Mesenteric fat pad (tissue), 1 donor: Measurements from ENCODE around the gene CDHR3. TPM values are rescaled to one million over a fixed set of nuclear protein-coding genes. Genes with fewer than 3 reads are reported as not detected.
"Not testable (repeated sequence)": the region's sequence is repeated elsewhere in the genome, so short reads cannot be mapped to it uniquely, and the experiment has no call there.

Source experiments
- DNase-seq: peaks from one replicate; pipeline ENCODE4 v3.0.0-alpha.2; 2020; ENCODE audit warnings: low spot score
- total RNA-seq: library from RNA; stranded (reverse); fragmentation: NEBNext Ultra II Directional; extraction: Animal tissue kit (Norgen Biotek cat#: 25700); gene quantifications from one replicate; pipeline ENCODE4 v1.2.1, GENCODE V29; 2021
- donor health status: DM: yes; HTN: yes; CAD: no.

CDHR3 gene
- total RNA-seq, 1 donor from 2014 or later: 35.7 TPM

- no peak for DNase-seq
These were observed 711 bp upstream of the CDHR3 start for GRCh38 chr7:105962353-105962752.

GRCh38 chr7:105971845-105972244 lies 8.8 kb downstream of the CDHR3 start:
- DNase-seq: no peak

GRCh38 chr7:105972276-105972675 lies 9.2 kb downstream of the CDHR3 start:
- DNase-seq: no peak

GRCh38 chr7:105974471-105974870 lies 11.4 kb downstream of the CDHR3 start:
- DNase-seq: no peak

- no peak for DNase-seq
These were observed 12.8 kb downstream of the CDHR3 start for GRCh38 chr7:105975770-105976417.

- no peak for DNase-seq
These were observed 13.8 kb downstream of the CDHR3 start for GRCh38 chr7:105976868-105977267.

- DNase-seq: no peak
These were observed 15.0 kb downstream of the CDHR3 start for GRCh38 chr7:105978035-105978434.

- no peak for DNase-seq
These were observed 15.9 kb downstream of the CDHR3 start for GRCh38 chr7:105978974-105979373.

- no peak for DNase-seq
These were observed 16.3 kb downstream of the CDHR3 start for GRCh38 chr7:105979405-105979804.

GRCh38 chr7:105980645-105981396 lies 17.8 kb downstream of the CDHR3 start:
- DNase-seq: no peak

GRCh38 chr7:105982388-105982787 lies 19.3 kb downstream of the CDHR3 start:
- no peak for DNase-seq

- DNase-seq: not testable (repeated sequence)
These were observed 21.7 kb downstream of the CDHR3 start for GRCh38 chr7:105984808-105985207.

- no peak for DNase-seq
These were observed 22.2 kb downstream of the CDHR3 start for GRCh38 chr7:105985229-105985628.

GRCh38 chr7:105985672-105986215 lies 22.7 kb downstream of the CDHR3 start:
- no peak for DNase-seq

- DNase-seq: no peak
These were observed 24.0 kb downstream of the CDHR3 start for GRCh38 chr7:105987046-105987445.

- no peak for DNase-seq
These were observed 25.2 kb downstream of the CDHR3 start for GRCh38 chr7:105988276-105988675.

GRCh38 chr7:105989191-105989590 lies 26.1 kb downstream of the CDHR3 start:
- DNase-seq: no peak

GRCh38 chr7:105989686-105990085 lies 26.6 kb downstream of the CDHR3 start:
- peak; percentile 37 for DNase-seq

- peak; percentile 30 for DNase-seq
These were observed 27.1 kb downstream of the CDHR3 start for GRCh38 chr7:105990141-105990540.

GRCh38 chr7:105990727-105991453 lies 27.8 kb downstream of the CDHR3 start:
- peak; percentile 43 for DNase-seq

GRCh38 chr7:105992905-105993304 lies 29.8 kb downstream of the CDHR3 start:
- no peak for DNase-seq
